CD4-positive, alpha-beta T cell treated with Interleukin-2 at 100 ng/mL for 4 hours (primary cell): Measurements from ENCODE around the gene TSPAN2.

Source experiments
- DNase-seq: peaks from one replicate; pipeline ENCODE4 v3.0.0-alpha.2; 2020; ENCODE audit warnings: low spot score

TSPAN2 gene

GRCh38 chr1:115089420-115090185 is at the start of gene TSPAN2:
Gene TSPAN2, minus strand, starts transcription at chr1:115089503. Its CDS starts 71 bp downstream, at chr1:115089432.
- peak; percentile 70 for DNase-seq

- DNase-seq: peak; percentile 53
These were observed 49.7 kb upstream of the TSPAN2 start for GRCh38 chr1:115138973-115139372.

- DNase-seq: no peak
These were observed 49.0 kb upstream of the TSPAN2 start for GRCh38 chr1:115138271-115138670.

- no peak for DNase-seq
These were observed 47.9 kb upstream of the TSPAN2 start for GRCh38 chr1:115137191-115137590.

GRCh38 chr1:115136706-115137105 is 47.4 kb upstream of the TSPAN2 start:
- no peak for DNase-seq

- DNase-seq: no peak
These were observed 46.8 kb upstream of the TSPAN2 start for GRCh38 chr1:115136106-115136505.

GRCh38 chr1:115135681-115136080 is 46.4 kb upstream of the TSPAN2 start:
- no peak for DNase-seq

GRCh38 chr1:115134850-115135480 is 45.7 kb upstream of the TSPAN2 start:
- DNase-seq: no peak

- DNase-seq: no peak
These were observed 44.9 kb upstream of the TSPAN2 start for GRCh38 chr1:115134231-115134630.

- DNase-seq: no peak
These were observed 44.1 kb upstream of the TSPAN2 start for GRCh38 chr1:115133440-115133839.

GRCh38 chr1:115130786-115131185 is 41.5 kb upstream of the TSPAN2 start:
- DNase-seq: no peak

- no peak for DNase-seq
These were observed 39.9 kb upstream of the TSPAN2 start for GRCh38 chr1:115129071-115129640.

GRCh38 chr1:115127539-115127938 is 38.2 kb upstream of the TSPAN2 start:
- no peak for DNase-seq

GRCh38 chr1:115126516-115126915 is 37.2 kb upstream of the TSPAN2 start:
- DNase-seq: no peak

GRCh38 chr1:115123116-115123515 is 33.8 kb upstream of the TSPAN2 start:
- DNase-seq: no peak

GRCh38 chr1:115121793-115122192 is 32.5 kb upstream of the TSPAN2 start:
- DNase-seq: no peak

- no peak for DNase-seq
These were observed 31.0 kb upstream of the TSPAN2 start for GRCh38 chr1:115120296-115120695.

GRCh38 chr1:115118611-115119010 is 29.3 kb upstream of the TSPAN2 start:
- no peak for DNase-seq

GRCh38 chr1:115118086-115118485 is 28.8 kb upstream of the TSPAN2 start:
- DNase-seq: no peak

- DNase-seq: no peak
These were observed 28.0 kb upstream of the TSPAN2 start for GRCh38 chr1:115117298-115117697.

GRCh38 chr1:115116512-115116911 is 27.2 kb upstream of the TSPAN2 start:
- DNase-seq: no peak

- no peak for DNase-seq
These were observed 26.3 kb upstream of the TSPAN2 start for GRCh38 chr1:115115521-115116161.

GRCh38 chr1:115114308-115114707 is 25.0 kb upstream of the TSPAN2 start:
- DNase-seq: peak; percentile 40
